Tibial nerve (tissue), 4 donors: Measurements from ENCODE around the gene ZBTB40. TPM values are rescaled to one million over a fixed set of nuclear protein-coding genes. Genes with fewer than 3 reads are reported as not detected.

Experiments
- total RNA-seq, 4 donors: library from RNA; depleted of rRNA; stranded (reverse); fragments of >200 nt; gene quantifications; one replicate each; pipeline ENCODE4 v1.1.0, GENCODE V29; 2016

The ZBTB40 gene
- total RNA-seq, 4 donors from 2014 or later: 17.8 to 21.2 (median 18.2) TPM

Other genes with a start within 250 kb of the ZBTB40 start
- gene EPHA8, start 111.6 kb downstream of the ZBTB40 start, total RNA-seq: not detected
- 100 to 1,000 TPM; 139 to 231 (median 182) TPM for gene C1QA, start 184.8 kb downstream of the ZBTB40 start, total RNA-seq
- 100 to 1,000 TPM; 130 to 315 (median 188) TPM for gene C1QC, start 191.8 kb downstream of the ZBTB40 start, total RNA-seq
- gene C1QB, start 201.4 kb downstream of the ZBTB40 start, total RNA-seq: 100 to 1,000 TPM; 252 to 592 (median 411) TPM